HPDE6-E6E7 (cell line): ENCODE data around the gene PPFIBP2.
A peak's percentile ranks its signal among the peaks of the same experiment; 100 is the strongest.

Experiments used
- DNase-seq: peaks from one replicate; pipeline ENCODE4 v3.0.0; 2011; ENCODE audit warnings: missing footprints; ENCODE audit errors: extremely low spot score

The PPFIBP2 gene

DNA sequence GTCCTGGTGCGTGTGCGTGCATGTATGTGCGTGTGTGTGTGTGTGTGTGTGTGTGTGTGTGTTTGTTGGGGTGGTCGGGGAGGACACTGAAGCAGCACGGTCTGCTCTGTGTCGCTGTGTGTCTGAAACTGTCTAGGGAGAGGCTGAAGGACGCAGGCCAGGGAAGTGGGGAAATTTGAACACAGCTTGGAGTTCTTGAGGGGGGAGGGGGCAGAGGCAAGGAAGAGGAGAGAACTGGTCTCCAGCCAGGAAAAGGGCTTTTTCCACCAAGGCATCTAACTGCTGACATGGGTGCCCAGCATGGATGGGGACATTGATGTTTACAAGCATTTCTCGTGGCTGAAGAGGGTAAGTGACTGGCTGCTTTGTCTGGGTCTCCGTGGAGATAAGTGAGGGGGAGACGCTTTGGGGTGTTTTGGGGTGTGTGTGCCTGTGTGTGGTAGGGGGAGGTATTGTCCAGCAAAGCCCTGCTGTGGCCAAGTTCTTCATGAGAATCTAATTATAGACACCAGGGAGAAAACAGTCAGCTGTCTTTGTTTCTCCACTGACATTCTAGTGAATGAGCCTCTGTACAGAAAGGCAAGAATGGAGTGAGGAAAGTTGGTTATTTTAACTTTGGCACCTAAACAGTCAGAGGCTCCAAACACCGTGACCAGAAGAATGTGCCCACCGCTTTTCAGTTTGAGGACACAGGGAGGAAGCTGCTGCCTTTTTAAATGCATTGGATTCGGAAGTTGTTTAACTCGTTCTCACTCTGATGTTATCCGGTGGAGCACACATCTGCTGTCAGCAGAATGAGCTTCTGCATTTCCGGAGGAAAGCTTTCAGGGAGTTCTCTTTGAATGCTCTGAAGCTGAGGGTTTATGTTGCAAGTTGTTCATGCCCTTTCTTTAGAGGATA, 63.7 kb downstream of the PPFIBP2 start:
- no peak for DNase-seq

GRCh38 chr11:7578276-7578955, 64.6 kb downstream of the PPFIBP2 start:
- no peak for DNase-seq

- DNase-seq, result no peak
Observed at GRCh38 chr11:7579361-7579791, 65.6 kb downstream of the PPFIBP2 start.

GRCh38 chr11:7581021-7581590, 67.3 kb downstream of the PPFIBP2 start:
- DNase-seq, result no peak

- no peak for DNase-seq
Observed at GRCh38 chr11:7582338-7582985, 68.7 kb downstream of the PPFIBP2 start.

DNA sequence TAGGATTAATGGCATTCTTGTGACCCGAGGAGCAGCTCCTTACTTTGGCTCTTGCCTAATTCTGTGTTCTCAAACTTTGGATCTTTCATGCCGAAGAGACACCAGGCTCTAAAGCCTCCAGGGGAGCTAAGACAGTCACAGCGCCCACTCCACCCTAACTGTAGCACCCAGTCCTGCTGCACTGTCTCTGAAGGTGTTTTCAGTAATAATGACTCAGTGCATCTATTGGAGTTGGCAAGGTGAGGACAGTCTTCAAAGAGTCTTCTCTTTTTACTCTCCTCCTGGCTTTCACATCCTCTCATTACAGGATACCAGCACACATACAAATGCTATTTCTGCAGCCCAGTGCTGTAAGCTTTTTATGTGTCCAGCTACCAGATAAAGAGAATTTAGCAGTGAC, 69.4 kb downstream of the PPFIBP2 start:
- DNase-seq, result no peak

- DNase-seq, result no peak
Observed at GRCh38 chr11:7584910-7585309, 71.1 kb downstream of the PPFIBP2 start.

GRCh38 chr11:7585816-7586215, 72.0 kb downstream of the PPFIBP2 start:
- no peak for DNase-seq

GRCh38 chr11:7586376-7586775, 72.6 kb downstream of the PPFIBP2 start:
- DNase-seq, result no peak

GRCh38 chr11:7587712-7588111, 73.9 kb downstream of the PPFIBP2 start:
- DNase-seq, result no peak

DNA sequence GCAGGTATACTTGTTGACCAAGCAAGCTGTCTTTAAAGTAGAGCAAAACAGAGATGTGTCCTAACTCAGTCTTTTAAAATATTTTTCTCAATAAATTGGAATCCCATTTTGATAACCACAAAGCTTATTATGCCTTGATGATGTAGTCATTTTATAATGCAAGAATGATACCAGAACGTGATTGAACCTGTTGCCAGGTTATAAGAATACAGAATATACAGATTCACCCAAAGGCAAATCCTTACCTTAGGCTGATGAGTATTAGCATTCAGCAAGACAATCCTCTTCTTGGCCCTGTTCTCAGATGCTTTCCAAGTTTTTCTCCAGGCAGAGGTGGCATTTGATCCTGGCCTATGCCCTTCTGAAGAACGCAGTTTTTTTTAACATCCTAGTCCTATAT, 76.1 kb downstream of the PPFIBP2 start:
- no peak for DNase-seq

DNA sequence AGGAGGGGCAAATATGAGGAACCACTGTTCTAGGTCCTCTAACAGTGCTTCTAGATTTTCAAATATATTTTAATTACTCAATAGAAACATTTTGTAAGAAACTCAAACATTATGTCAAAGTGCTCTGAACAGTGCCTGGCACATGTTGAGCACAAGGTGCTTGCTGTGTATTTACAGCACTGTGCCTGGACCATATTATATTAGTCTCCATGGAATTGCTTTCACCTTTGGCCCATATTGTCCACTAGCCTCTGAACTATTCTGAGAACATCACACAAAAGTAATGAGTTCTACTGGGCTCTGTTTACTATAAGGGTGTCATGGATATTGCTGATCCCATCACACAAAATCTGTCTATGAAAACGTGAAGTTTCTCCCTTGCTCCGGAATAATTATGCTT, 76.7 kb downstream of the PPFIBP2 start:
- no peak for DNase-seq

DNA sequence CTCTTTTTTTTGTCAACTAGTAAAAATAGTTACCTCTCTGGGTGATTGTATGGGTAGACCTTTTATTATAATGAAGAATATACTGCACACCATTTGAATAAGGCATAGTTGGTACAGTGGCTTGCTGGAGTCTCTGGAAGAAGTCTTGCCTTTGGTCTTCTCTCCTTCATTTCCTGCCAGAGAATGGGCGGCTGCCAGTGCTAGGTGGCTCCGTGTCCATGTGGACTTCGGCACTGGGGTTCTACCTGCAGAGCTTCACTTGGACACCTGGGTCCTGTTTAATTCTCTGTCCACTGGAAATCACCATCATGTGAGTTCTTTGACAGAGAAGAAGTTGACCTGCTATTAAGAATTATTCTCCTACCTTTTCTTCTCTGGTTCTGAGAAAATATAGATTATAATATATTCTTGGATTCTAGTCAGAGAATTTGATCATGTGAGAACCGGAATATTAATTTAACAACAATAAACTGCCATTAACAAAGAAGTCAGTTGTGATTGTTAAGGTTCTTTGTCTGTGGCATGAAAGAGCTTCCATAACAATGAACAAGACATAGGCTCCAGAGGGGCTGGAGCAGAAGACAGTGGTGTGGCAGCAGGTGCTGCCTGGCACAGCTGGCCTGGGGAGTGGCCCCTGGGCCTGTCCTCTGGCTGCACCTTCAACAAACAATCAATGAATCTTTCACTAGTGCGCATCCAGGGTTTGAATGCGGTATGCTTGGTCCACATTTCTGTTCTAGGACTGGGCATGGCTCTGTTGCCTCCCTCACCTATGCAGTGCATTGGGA, 77.5 kb downstream of the PPFIBP2 start:
- no peak for DNase-seq

DNA sequence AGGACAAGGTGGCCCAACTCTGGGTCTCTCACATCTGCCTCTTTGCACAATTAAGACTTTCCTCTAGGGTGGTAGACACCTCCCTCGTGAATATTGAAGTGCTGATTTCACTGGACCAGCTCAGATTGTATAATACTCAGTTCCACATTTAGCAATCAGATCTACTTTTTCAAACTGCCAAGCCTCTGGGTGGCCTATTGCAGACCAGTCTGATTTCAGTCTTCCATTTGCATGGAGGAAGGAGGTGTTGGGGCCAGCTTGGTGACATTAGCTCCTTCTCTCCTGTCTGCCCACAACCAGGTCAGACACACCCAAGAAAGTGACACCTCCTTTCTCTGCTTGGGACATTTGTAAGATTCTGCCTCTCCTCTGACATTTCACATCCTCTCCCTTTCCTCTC, 78.2 kb downstream of the PPFIBP2 start:
- DNase-seq, result no peak

DNA sequence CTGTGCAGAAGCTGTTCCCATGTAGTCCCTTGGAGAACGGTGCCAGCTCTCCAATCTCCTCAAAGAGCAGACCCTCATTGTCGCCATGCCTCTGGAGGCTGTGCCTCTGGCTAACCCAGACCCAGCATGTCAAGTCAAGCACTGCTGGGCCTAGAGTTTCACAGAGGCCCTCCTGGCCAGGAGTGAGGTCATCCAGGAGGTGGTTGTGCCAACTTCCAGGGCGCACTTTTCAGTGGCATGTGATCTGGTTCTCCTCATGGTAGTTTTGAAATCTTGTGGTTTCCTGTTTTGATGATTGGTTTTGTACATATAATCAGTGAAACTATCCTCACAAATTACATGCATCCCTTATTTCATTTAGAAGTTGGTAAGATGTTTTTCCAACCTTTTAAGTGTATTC, 78.9 kb downstream of the PPFIBP2 start:
- no peak for DNase-seq

DNA sequence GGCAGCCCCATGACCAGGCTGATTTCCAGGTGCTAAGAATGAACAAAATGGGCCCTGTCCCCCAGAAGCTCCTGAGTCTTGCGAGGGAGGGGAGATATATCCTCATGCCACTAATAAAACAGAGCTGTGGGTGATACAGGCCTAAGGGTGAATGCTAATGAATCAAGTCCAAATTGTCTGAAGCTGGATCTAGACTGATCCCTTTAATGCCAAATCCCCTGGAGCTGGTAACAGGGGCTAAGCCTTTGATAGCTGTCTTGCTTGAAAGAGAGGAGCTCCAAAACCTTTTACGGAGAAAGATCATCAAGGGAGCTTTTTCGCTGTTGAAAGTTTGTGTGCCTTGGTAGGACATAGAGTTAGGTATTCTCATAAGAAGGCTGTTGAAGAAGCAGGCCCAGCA, 79.7 kb downstream of the PPFIBP2 start:
- no peak for DNase-seq

- DNase-seq, result no peak
Observed at GRCh38 chr11:7595016-7595866, 81.4 kb downstream of the PPFIBP2 start.

- DNase-seq, result no peak
Observed at GRCh38 chr11:7595951-7596350, 82.2 kb downstream of the PPFIBP2 start.

DNA sequence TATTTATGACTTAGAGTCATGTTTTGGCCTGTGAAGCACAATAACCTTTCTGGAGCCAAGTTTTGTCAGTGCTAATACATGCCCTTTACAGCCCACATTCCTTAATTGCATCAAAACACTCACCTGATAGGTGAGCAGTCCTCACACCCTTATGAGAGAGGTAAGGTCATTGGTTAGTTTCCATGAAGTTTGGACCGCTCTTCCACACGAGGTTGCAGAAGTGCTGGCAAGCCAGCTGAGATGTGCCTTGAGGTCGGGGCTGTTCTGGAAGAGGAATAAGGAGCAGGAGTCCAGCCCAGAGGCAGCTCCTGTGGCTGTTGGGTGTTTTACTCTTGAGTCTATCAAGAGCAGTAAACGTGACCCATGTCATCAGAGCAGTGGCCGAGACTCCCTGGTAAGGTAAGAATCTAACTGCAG, 83.2 kb downstream of the PPFIBP2 start:
- DNase-seq, result no peak

DNA sequence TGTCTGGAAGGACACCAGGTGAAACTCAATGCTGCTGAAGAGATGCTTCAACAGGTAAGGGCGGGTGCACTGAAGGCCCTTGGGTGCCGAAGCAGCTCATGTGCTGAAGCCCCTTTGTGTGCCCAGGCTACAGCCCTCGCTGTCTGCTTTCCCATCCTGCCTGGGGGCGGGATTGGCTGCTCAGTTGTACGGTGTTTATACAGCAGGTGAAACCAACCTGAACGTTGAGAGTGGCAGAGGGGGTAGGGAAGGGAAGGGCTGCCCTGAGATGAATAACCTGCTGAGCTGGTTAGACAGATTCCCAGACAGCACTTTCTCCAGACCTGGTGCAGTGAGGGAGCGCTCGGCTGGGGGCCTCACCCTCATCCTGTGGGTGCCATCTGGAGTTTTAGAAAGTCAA, 83.8 kb downstream of the PPFIBP2 start:
- DNase-seq, result peak; percentile 53

- DNase-seq, result no peak
Observed at GRCh38 chr11:7599209-7599608, 85.4 kb downstream of the PPFIBP2 start.
